ENCODE data around the gene IGF2BP3.
"Not testable (repeated sequence)": the region's sequence is repeated elsewhere in the genome, so short reads cannot be mapped to it uniquely, and the experiment has no call there.

IGF2BP3 gene

GRCh38 chr7:23419160-23419559 is 51.1 kb downstream of the IGF2BP3 start:
- no peak for DNase-seq

GRCh38 chr7:23418046-23418445 is 52.2 kb downstream of the IGF2BP3 start:
- DNase-seq: no peak

GRCh38 chr7:23415198-23415597 is 55.1 kb downstream of the IGF2BP3 start:
- DNase-seq: no peak

GRCh38 chr7:23410446-23411183 is 59.7 kb downstream of the IGF2BP3 start:
- no peak for DNase-seq

GRCh38 chr7:23406564-23406963 is 63.7 kb downstream of the IGF2BP3 start:
- not testable (repeated sequence) for DNase-seq

GRCh38 chr7:23405240-23405618 is 65.1 kb downstream of the IGF2BP3 start:
- DNase-seq: no peak

GRCh38 chr7:23404546-23405239 is 65.6 kb downstream of the IGF2BP3 start:
- no peak for DNase-seq

- DNase-seq: no peak
These were observed 66.3 kb downstream of the IGF2BP3 start for GRCh38 chr7:23403970-23404369.

GRCh38 chr7:23398090-23398489 is 72.2 kb downstream of the IGF2BP3 start:
- not testable (repeated sequence) for DNase-seq

GRCh38 chr7:23397241-23397640 is 73.0 kb downstream of the IGF2BP3 start:
- DNase-seq: no peak

- DNase-seq: no peak
These were observed 73.9 kb downstream of the IGF2BP3 start for GRCh38 chr7:23396222-23397015.

GRCh38 chr7:23394488-23395171 is 75.7 kb downstream of the IGF2BP3 start:
- DNase-seq: peak in 1 of 2 experiments; percentile 5

- no peak for DNase-seq
These were observed 76.7 kb downstream of the IGF2BP3 start for GRCh38 chr7:23393636-23394035.

GRCh38 chr7:23389701-23390100 is 80.6 kb downstream of the IGF2BP3 start:
- no peak for DNase-seq

- DNase-seq: no peak
These were observed 82.7 kb downstream of the IGF2BP3 start for GRCh38 chr7:23387583-23387982.

GRCh38 chr7:23385140-23385539 is 85.2 kb downstream of the IGF2BP3 start:
- no peak for DNase-seq

GRCh38 chr7:23383225-23383624 is 87.1 kb downstream of the IGF2BP3 start:
- no peak for DNase-seq

- DNase-seq: no peak
These were observed 89.3 kb downstream of the IGF2BP3 start for GRCh38 chr7:23380961-23381360.

GRCh38 chr7:23380556-23380955 is 89.7 kb downstream of the IGF2BP3 start:
- DNase-seq: no peak

- DNase-seq: no peak
These were observed 91.3 kb downstream of the IGF2BP3 start for GRCh38 chr7:23378996-23379395.

GRCh38 chr7:23377134-23377533 is 93.2 kb downstream of the IGF2BP3 start:
- DNase-seq: no peak

GRCh38 chr7:23373151-23374004 is 96.9 kb downstream of the IGF2BP3 start:
- DNase-seq: peak in 1 of 2 experiments; percentile 8
